ES-I3 (cell line): Measurements from ENCODE around the gene FAU.

ENCODE experiments used
- H3K36me3 ChIP-seq: 2 replicates; pipeline ENCODE4 v1.6.1; 2013; ENCODE audit warnings: mild to moderate bottlenecking, low read length, control low read depth, moderate library complexity; ENCODE audit not compliant: insufficient read depth
- H3K4me1 ChIP-seq: 2 replicates; pipeline ENCODE4 v1.6.1; 2013; ENCODE audit warnings: mild to moderate bottlenecking, control low read depth, low read length; ENCODE audit not compliant: insufficient read depth
- H3K9ac ChIP-seq: 2 replicates; pipeline ENCODE4 v1.6.1; 2013; ENCODE audit warnings: low read depth, mild to moderate bottlenecking, low read length, moderate library complexity
- H3K9me3 ChIP-seq: 2 replicates; pipeline ENCODE4 v1.6.1; 2013; ENCODE audit warnings: mild to moderate bottlenecking, low read length, moderate library complexity; ENCODE audit not compliant: control insufficient read depth, insufficient read depth

FAU gene

GRCh38 chr11:65121865-65122696 is at the start of gene FAU, which contains the start of gene MRPL49:
TSS of gene FAU (minus strand) at chr11:65122134. CDS start at chr11:65121813, 321 bp downstream.
TSS of gene MRPL49 (plus strand) at chr11:65122321. CDS start at chr11:65122347, 26 bp downstream.
- H3K9ac ChIP-seq = peak within 1 kb of the TSS; percentile 79
- no peaks in the 10 kb centered on the region for H3K9me3 ChIP-seq
- H3K36me3 ChIP-seq = peaks cover 31% of the 10 kb centered on the region
- H3K4me1 ChIP-seq = no peaks in the 10 kb centered on the region

GRCh38 chr11:65170058-65170534 is 48.2 kb upstream of the FAU start, which contains the start of gene SPDYC:
TSS of gene SPDYC (plus strand) at chr11:65170233. CDS start at chr11:65171358, 1,125 bp downstream.
- H3K4me1 ChIP-seq = peaks cover 14% of the 10 kb centered on the region
- no peaks in the 10 kb centered on the region for H3K9me3 ChIP-seq
- H3K36me3 ChIP-seq = no peaks in the 10 kb centered on the region
- peak within 1 kb of the TSS; percentile 49; the same call in 1 of the 2 replicates for H3K9ac ChIP-seq

DNA sequence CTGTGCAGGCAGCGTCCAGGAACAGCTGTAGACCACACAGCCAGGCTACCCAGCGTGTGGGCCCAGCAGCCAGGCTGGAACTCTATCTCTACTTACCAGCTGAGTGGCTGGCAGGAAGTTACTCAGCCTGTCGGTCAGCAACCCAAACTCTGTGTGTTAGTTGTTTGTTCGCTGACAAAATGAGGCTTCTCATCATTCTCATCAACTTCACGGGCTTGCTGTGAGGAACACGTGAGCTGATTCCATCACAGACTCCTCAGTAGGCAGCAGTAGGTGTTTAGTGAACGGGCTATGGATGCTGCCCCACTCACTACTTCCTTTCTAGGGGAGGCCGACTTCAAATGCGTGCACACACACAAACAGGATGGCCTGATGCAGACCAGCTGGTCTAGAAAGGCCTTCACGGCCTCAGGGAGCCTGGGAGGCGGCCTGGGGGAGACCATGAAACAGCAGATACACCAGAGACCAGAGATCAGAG is 47.3 kb upstream of the FAU start:
- H3K4me1 ChIP-seq = peaks cover 14% of the 10 kb centered on the region

DNA sequence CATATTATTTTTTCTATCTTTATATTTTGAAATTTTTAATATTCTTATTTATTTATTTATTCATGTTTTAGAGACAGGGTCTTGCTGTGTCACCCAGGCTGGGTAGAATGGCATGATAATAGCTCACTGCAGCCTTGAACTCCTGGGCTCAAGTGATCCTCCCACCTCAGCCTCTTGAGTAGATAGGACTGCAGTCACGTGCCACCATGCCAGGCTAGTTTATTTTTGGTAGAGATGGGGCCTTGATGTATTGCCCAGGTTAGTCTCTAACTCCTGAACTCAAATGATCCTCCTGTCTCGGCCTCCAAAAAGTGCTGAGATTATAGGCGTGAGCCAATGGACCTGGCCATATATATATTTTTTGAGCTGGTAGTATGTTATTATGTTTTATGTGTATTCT is 45.7 kb upstream of the FAU start:
- H3K4me1 ChIP-seq = peaks cover 14% of the 10 kb centered on the region
- no peak overlapping the region for H3K9ac ChIP-seq
- H3K9me3 ChIP-seq = no peaks in the 10 kb centered on the region
- no peaks in the 10 kb centered on the region for H3K36me3 ChIP-seq

More for the DNA sequence above, 47.3 kb upstream of the FAU start:
- Histone ChIP-seq H3K36me3 (no peaks in the 10 kb centered on the region), H3K9ac (no peak overlapping the region), H3K9me3 (no peaks in the 10 kb centered on the region)

DNA sequence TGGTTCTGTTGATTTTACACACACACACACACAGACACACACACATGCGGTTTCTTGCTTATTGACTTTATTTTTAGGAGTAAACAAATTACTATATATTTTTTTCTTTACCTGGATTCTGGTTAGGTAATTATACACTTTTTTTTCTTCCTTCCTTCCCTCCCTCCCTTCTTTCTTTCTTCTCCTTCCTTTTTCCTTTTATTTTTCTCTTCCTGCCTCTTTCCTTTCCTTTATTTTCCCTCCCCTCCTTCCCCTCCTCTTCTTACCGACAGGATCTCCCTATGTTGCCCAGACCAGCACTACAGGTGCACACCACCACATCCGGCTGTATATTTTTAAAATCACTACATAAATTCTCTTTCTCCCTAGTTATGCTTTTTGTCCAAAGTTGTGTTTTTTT is 45.0 kb upstream of the FAU start:
- Histone ChIP-seq H3K9me3 (no peaks in the 10 kb centered on the region), H3K36me3 (no peaks in the 10 kb centered on the region), H3K4me1 (peaks cover 14% of the 10 kb centered on the region), H3K9ac (no peak overlapping the region)

DNA sequence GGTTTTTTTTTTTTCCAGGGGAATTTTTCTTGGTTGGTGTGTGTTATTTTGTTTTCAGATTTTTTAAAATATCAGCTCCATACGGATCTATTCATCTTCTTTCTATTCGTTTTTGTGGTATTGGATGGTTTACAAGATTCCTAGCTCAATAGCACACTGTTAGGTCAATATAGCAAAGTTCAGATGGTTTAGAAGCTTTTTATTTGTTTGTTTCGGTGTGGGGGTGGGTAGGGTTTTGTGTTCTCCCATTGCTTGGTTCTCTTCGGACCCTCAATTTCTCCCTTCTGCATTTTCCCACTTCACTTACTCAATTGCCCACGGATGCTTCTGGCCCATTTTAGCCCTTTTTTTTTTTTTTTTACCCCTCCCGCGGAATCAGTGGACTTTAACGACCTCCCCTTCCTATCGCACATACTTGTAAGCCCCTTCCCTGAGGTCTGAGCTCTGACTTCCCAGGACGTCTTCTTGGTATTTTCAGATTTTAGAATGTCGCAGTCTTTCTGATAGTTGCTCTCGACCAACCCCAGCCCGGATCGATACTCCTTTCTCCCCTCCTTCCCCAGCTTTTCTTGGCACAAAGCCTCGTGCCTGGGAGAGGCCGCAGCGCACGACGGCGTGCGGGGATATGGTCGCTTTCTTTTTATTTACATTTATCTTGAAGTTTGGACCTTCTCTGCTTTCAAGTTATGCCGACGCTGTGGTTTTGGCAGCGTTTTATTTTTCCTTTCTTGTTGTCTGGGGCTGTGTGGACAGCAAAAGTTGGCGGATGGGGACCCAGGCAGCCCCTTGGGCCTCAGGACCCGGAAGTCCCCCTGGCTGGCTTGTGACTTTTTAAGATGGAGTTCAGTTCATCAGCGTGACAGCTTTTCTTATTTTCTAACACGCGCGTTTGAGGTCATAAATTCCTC is 43.7 kb upstream of the FAU start:
- Histone ChIP-seq H3K9ac (no peak overlapping the region), H3K4me1 (peaks cover 14% of the 10 kb centered on the region), H3K9me3 (no peaks in the 10 kb centered on the region), H3K36me3 (no peaks in the 10 kb centered on the region)

GRCh38 chr11:65163684-65164083 is 41.8 kb upstream of the FAU start:
- Histone ChIP-seq H3K9me3 (no peaks in the 10 kb centered on the region), H3K4me1 (no peaks in the 10 kb centered on the region), H3K9ac (no peak overlapping the region), H3K36me3 (no peaks in the 10 kb centered on the region)

- Histone ChIP-seq H3K9me3 (no peaks in the 10 kb centered on the region), H3K4me1 (no peaks in the 10 kb centered on the region), H3K9ac (no peak overlapping the region), H3K36me3 (no peaks in the 10 kb centered on the region)
Observed at GRCh38 chr11:65160643-65161042, 38.7 kb upstream of the FAU start.

DNA sequence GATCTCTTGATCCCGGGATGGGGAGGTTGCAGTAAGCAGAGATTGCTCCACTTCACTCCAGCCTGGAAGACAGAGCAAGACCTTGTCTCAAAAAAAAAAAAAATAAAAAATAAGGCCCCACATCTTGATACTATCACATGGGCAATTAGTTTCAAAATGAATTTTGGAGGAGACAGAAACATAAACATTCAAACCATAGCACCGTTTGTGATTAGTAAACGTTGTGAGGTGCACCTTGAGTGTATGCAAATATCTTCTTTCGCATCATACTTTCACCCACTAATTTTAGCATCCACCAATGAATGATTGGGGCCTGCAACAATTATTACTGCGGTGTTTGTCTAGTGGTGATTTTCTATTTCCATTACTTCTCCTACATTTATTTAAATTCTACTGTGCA is 37.1 kb upstream of the FAU start:
- Histone ChIP-seq H3K9ac (no peak overlapping the region), H3K9me3 (no peaks in the 10 kb centered on the region), H3K4me1 (no peaks in the 10 kb centered on the region), H3K36me3 (no peaks in the 10 kb centered on the region)

- H3K9ac ChIP-seq = no peak overlapping the region
- H3K9me3 ChIP-seq = no peaks in the 10 kb centered on the region
- H3K36me3 ChIP-seq = no peaks in the 10 kb centered on the region
- H3K4me1 ChIP-seq = no peaks in the 10 kb centered on the region
Observed at GRCh38 chr11:65157336-65157735, 35.4 kb upstream of the FAU start.

DNA sequence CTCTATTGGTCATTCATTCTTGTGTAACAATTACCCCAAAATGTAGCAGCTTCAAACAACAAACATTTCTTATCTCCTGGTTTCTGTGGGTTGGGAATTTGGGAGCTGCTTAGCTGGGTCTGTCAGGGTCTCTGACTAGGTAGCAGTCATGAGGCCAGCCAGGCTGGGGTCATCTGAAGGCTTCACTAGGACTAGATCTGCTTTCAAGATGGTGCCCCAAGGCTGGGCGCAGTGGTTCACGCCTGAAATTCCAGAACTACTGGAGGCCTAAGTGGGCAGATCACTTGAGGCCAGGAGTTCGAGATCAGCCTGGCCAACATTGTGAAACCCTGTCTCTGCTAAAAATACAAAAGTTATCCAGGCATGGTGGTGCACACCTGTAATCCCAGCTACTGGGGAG is 35.0 kb upstream of the FAU start:
- no peaks in the 10 kb centered on the region for H3K36me3 ChIP-seq
- no peak overlapping the region for H3K9ac ChIP-seq
- no peaks in the 10 kb centered on the region for H3K4me1 ChIP-seq
- no peaks in the 10 kb centered on the region for H3K9me3 ChIP-seq

DNA sequence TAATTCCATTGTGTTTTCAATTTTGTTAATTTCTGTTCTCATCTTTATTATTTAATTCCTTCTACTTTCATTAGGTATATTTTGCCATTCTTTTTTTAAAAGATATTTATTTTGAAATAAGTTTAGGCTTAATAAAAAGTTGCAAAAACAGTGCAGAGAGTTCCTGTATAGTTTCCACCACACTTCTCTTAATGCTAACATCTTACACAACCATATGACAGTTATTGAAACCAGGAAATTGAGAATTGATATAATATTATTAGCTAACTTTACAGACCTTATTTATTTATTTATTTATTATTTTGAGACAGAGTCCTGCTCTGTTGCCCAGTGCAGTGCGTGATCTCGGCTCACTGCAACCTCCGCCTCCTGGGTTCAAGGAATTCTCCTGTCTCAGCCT is 34.3 kb upstream of the FAU start:
- no peaks in the 10 kb centered on the region for H3K4me1 ChIP-seq
- H3K9ac ChIP-seq = no peak overlapping the region
- no peaks in the 10 kb centered on the region for H3K36me3 ChIP-seq
- H3K9me3 ChIP-seq = no peaks in the 10 kb centered on the region

- Histone ChIP-seq H3K9ac (no peak overlapping the region), H3K36me3 (no peaks in the 10 kb centered on the region), H3K9me3 (no peaks in the 10 kb centered on the region), H3K4me1 (peaks cover 7% of the 10 kb centered on the region; the same call in 1 of the 2 replicates)
Observed at GRCh38 chr11:65152122-65152521, 30.2 kb upstream of the FAU start.

DNA sequence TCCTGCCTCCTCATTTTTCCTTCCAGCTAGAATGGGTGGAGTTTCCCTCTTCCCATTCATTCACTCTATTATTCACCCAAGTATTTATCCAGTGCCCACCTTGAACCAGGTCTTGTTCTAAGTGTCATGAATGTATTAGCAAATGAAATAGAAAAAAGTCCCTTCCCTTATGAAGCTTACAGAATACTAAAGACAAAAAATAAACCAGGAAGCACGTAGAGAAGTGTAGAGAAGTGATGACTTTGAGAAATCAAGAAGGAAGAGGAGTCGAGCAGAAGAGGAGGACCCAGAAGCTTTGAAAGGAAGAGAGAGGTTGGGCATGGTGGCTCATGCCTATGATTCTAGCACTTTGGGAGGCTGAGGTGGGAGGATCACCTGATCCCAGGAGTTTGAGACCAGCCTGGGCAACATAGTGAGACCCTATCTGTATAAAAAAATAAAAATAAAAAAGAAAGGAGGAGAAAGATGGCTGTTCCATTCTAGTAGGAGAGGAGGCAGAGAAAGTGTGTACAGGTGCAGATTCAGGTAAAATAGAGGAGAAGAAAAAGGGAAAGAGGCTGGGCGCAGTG is 29.5 kb upstream of the FAU start:
- H3K4me1 ChIP-seq = peaks cover 7% of the 10 kb centered on the region; the same call in 1 of the 2 replicates
- no peaks in the 10 kb centered on the region for H3K36me3 ChIP-seq
- no peaks in the 10 kb centered on the region for H3K9me3 ChIP-seq
- H3K9ac ChIP-seq = no peak overlapping the region
